ENCODE data around the gene DNAJC15.
A peak's percentile ranks its signal among the peaks of the same experiment; 100 is the strongest.

DNA sequence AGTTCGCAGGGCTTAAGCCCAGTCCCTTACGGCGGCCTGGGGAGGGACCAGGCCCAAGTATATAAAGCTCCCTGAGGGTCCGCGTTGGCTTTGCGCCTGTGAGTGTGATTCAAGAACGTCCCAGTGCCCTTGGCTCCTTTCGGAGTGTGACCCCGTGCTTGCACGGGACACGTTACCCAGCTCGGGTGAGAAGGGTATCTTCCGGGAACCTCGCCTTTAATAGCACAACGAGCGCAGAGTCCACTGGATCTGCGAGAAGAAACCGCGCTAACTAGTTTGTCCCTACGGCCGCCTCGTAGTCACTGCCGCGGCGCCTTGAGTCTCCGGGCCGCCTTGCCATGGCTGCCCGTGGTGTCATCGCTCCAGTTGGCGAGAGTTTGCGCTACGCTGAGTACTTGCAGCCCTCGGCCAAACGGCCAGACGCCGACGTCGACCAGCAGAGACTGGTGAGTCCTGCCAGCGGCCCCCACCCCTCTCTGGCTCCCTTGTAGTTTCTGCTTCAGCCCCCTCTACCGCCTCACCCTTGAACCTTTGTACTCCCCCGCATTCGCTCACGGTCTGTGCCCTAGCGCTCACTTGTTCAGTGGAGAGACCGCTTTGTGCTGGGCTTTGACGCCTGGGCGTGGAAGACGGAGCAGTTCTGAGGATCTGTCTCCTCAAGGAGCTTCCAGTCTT is at the start of gene DNAJC15:
- TF ChIP-seq, protein P1, sequence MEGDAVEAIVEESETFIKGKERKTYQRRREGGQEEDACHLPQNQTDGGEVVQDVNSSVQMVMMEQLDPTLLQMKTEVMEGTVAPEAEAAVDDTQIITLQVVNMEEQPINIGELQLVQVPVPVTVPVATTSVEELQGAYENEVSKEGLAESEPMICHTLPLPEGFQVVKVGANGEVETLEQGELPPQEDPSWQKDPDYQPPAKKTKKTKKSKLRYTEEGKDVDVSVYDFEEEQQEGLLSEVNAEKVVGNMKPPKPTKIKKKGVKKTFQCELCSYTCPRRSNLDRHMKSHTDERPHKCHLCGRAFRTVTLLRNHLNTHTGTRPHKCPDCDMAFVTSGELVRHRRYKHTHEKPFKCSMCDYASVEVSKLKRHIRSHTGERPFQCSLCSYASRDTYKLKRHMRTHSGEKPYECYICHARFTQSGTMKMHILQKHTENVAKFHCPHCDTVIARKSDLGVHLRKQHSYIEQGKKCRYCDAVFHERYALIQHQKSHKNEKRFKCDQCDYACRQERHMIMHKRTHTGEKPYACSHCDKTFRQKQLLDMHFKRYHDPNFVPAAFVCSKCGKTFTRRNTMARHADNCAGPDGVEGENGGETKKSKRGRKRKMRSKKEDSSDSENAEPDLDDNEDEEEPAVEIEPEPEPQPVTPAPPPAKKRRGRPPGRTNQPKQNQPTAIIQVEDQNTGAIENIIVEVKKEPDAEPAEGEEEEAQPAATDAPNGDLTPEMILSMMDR (IDR thresholded peaks at IDR 0.05), result peak in 2 of 7 experiments; percentile 24 to 30
- peak; percentile 35 to 78 (median 76) for TF ChIP-seq POLR2A (IDR thresholded peaks at IDR 0.05)

Measured in body of pancreas (tissue), 4 donors.